Esophagus muscularis mucosa (tissue), 4 donors: ENCODE measurements around the gene PDGFA.

Experiments
- CTCF ChIP-seq, 3 experiments: fragments of 200-600 bp in 2 of 3; fragments of 450-650 bp in 1 of 3; sonication (generic) in 2 of 3; IDR thresholded peaks; one replicate each; pipeline ENCODE4 v1.5.1; 2017 to 2019; ENCODE audit warnings: antibody characterized with exemption in 3 of 3, mild to moderate bottlenecking in 2 of 3, moderate library complexity in 1 of 3
- EP300 ChIP-seq: sonication (generic); formaldehyde crosslinking; IDR thresholded peaks from one replicate; pipeline ENCODE4 v1.6.1; 2017; ENCODE audit warnings: antibody characterized with exemption
- POLR2A ChIP-seq: fragments of 450-650 bp; IDR thresholded peaks from one replicate; pipeline ENCODE4 v1.6.1; 2017; ENCODE audit warnings: antibody characterized with exemption, moderate library complexity, mild to moderate bottlenecking, low read depth
- POLR2AphosphoS5 ChIP-seq, 2 donors: sonication (generic); formaldehyde crosslinking; IDR thresholded peaks; one replicate each; pipeline ENCODE4 v1.6.1; 2017; ENCODE audit warnings: antibody characterized with exemption in 2 of 2

GRCh38 chr7:463817-464453, 55.7 kb downstream of the PDGFA start:
- TF ChIP-seq CTCF (IDR thresholded peaks at IDR 0.05) (no peak), POLR2AphosphoS5 (IDR thresholded peaks at IDR 0.05) (no peak), POLR2A (no peak), EP300 (no peak)
